Activated T-cell treated with anti-CD3 and anti-CD28 coated beads, Interleukin-2, amount 50 U/mL, for 1 hour (primary cell): ENCODE data around the gene NLRP6.

Experiments
- DNase-seq: peaks from one replicate; pipeline ENCODE4 v3.0.0-alpha.2; 2020

Gene NLRP6

GRCh38 chr11:282630-283360 is 4.6 kb downstream of the NLRP6 start:
- no peak for DNase-seq

- no peak for DNase-seq
Observed at GRCh38 chr11:283405-284104, 5.3 kb downstream of the NLRP6 start.

GRCh38 chr11:284105-285020 is 6.2 kb downstream of the NLRP6 start:
- DNase-seq: no peak

- DNase-seq: no peak
Observed at GRCh38 chr11:285021-285893, 7.0 kb downstream of the NLRP6 start.

- no peak for DNase-seq
Observed at GRCh38 chr11:285894-286220, 7.7 kb downstream of the NLRP6 start.

- DNase-seq: peak; percentile 77
Observed at GRCh38 chr11:286977-287820, 9.0 kb downstream of the NLRP6 start.

GRCh38 chr11:287821-288477 is 9.7 kb downstream of the NLRP6 start:
- DNase-seq: peak; percentile 77

GRCh38 chr11:288478-289397 is 10.5 kb downstream of the NLRP6 start, which contains the start of gene PGGHG:
PGGHG (plus strand) TSS chr11:289126; CDS start chr11:289817, 691 bp downstream.
- peak; percentile 76 for DNase-seq

GRCh38 chr11:289398-289711 is 11.1 kb downstream of the NLRP6 start:
- DNase-seq: no peak

- DNase-seq: peak; percentile 61
Observed at GRCh38 chr11:289712-290620, 11.8 kb downstream of the NLRP6 start.

GRCh38 chr11:290621-291231 is 12.5 kb downstream of the NLRP6 start:
- DNase-seq: peak; percentile 52

GRCh38 chr11:291281-292210 is 13.3 kb downstream of the NLRP6 start:
- DNase-seq: peak; percentile 54

GRCh38 chr11:292211-293121 is 14.3 kb downstream of the NLRP6 start:
- peak; percentile 48 for DNase-seq

- peak; percentile 45 for DNase-seq
Observed at GRCh38 chr11:293271-293851, 15.2 kb downstream of the NLRP6 start.

GRCh38 chr11:293852-294661 is 15.8 kb downstream of the NLRP6 start:
- peak; percentile 42 for DNase-seq
